ENCODE results near the gene PTPRN2.

Gene PTPRN2

GRCh38 chr7:158548726-158549125, 38.9 kb downstream of the PTPRN2 start:
- DNase-seq (ENCODE audit: low read depth): no peak
- no peak for TF ChIP-seq CTCF (conservative IDR thresholded peaks at IDR 0.05; ENCODE audit: low read depth, low read length)

GRCh38 chr7:158547817-158548216, 39.8 kb downstream of the PTPRN2 start:
- no peak for DNase-seq (ENCODE audit: low read depth)
- no peak overlapping the region for H3K4me3 ChIP-seq (ENCODE audit: low read depth, low read length)
- TF ChIP-seq CTCF (conservative IDR thresholded peaks at IDR 0.05; ENCODE audit: low read depth, low read length): no peak

More at GRCh38 chr7:158548726-158549125, 38.9 kb downstream of the PTPRN2 start:
- H3K4me3 ChIP-seq (ENCODE audit: low read depth, low read length): no peak overlapping the region

- DNase-seq (ENCODE audit: low read depth): no peak
- TF ChIP-seq CTCF (conservative IDR thresholded peaks at IDR 0.05; ENCODE audit: low read depth, low read length): no peak
- no peak overlapping the region for H3K4me3 ChIP-seq (ENCODE audit: low read depth, low read length)
Measured at GRCh38 chr7:158546626-158547025, 41.0 kb downstream of the PTPRN2 start.

- no peak for TF ChIP-seq CTCF (conservative IDR thresholded peaks at IDR 0.05; ENCODE audit: low read depth, low read length)
- no peak for DNase-seq (ENCODE audit: low read depth)
- no peak overlapping the region for H3K4me3 ChIP-seq (ENCODE audit: low read depth, low read length)
Measured at GRCh38 chr7:158546214-158546613, 41.4 kb downstream of the PTPRN2 start.

- no peak overlapping the region for H3K4me3 ChIP-seq (ENCODE audit: low read depth, low read length)
- no peak for DNase-seq (ENCODE audit: low read depth)
- TF ChIP-seq CTCF (conservative IDR thresholded peaks at IDR 0.05; ENCODE audit: low read depth, low read length): no peak
Measured at GRCh38 chr7:158544708-158545107, 42.9 kb downstream of the PTPRN2 start.

- no peak for TF ChIP-seq CTCF (conservative IDR thresholded peaks at IDR 0.05; ENCODE audit: low read depth, low read length)
- DNase-seq (ENCODE audit: low read depth): no peak
- no peak overlapping the region for H3K4me3 ChIP-seq (ENCODE audit: low read depth, low read length)
Measured at GRCh38 chr7:158543840-158544239, 43.8 kb downstream of the PTPRN2 start.

GRCh38 chr7:158542651-158543566, 44.7 kb downstream of the PTPRN2 start:
- no peak for DNase-seq (ENCODE audit: low read depth)
- no peak for TF ChIP-seq CTCF (conservative IDR thresholded peaks at IDR 0.05; ENCODE audit: low read depth, low read length)
- H3K4me3 ChIP-seq (ENCODE audit: low read depth, low read length): no peak overlapping the region

All from choroid plexus epithelial cell (primary cell).